ENCODE data around the gene ENG. TPM values are rescaled to one million over a fixed set of nuclear protein-coding genes. Genes with fewer than 3 reads are reported as not detected.

Gene ENG
- total and polyA plus RNA-seq, 2 of the 8 experiments (the other 6 are each of a cell fraction or from before 2014, with no cell fraction given) = 1.8 to 4.4 TPM

GRCh38 chr9:127898433-127899127, 44.1 kb upstream of the ENG start (continued):
- TF ChIP-seq ATF2 (IDR thresholded peaks at IDR 0.05; ENCODE audit: low read length) (no peak), GTF2F1 (IDR thresholded peaks at IDR 0.05; ENCODE audit: borderline replicate concordance, low read depth, low read length) (no peak), RBBP5 (IDR thresholded peaks at IDR 0.05; ENCODE audit: borderline replicate concordance, low read depth, low read length) (0 out of 2 replicates have a peak, but pooled peaks have one; percentile 14), ASH2L (IDR thresholded peaks at IDR 0.05; ENCODE audit: low read length) (peak; percentile 54), TAF1 (IDR thresholded peaks at IDR 0.05; ENCODE audit: low read depth, low read length) (no peak; the same call in 1 of the 2 replicates), KDM5A (IDR thresholded peaks at IDR 0.05; ENCODE audit: low read length) (no peak), SUZ12 (IDR thresholded peaks at IDR 0.05; ENCODE audit: low read length) (no peak), POU5F1 (IDR thresholded peaks at IDR 0.05; ENCODE audit: low read depth, low read length) (no peak), SAP30 (IDR thresholded peaks at IDR 0.05; ENCODE audit: insufficient read depth, insufficient replicate concordance, low read length) (no peak)
